ENCODE data around the gene UNC5C.
"Not testable (repeated sequence)": the region's sequence is repeated elsewhere in the genome, so short reads cannot be mapped to it uniquely, and the experiment has no call there.

Gene UNC5C

GRCh38 chr4:95178938-95179337, 369.8 kb downstream of the UNC5C start:
- no peak for DNase-seq (ENCODE audit: low spot score)

GRCh38 chr4:95171377-95171776, 377.4 kb downstream of the UNC5C start:
- not testable (repeated sequence) for DNase-seq (ENCODE audit: low spot score)

- DNase-seq (ENCODE audit: low spot score) = no peak
Observed at GRCh38 chr4:95170176-95170575, 378.6 kb downstream of the UNC5C start.

- DNase-seq (ENCODE audit: low spot score) = no peak
Observed at GRCh38 chr4:95167805-95168204, 381.0 kb downstream of the UNC5C start.

- peak; percentile 63 for DNase-seq (ENCODE audit: low spot score)
Observed at GRCh38 chr4:95165926-95166524, 382.7 kb downstream of the UNC5C start.

GRCh38 chr4:95162867-95163266, 385.9 kb downstream of the UNC5C start:
- no peak for DNase-seq (ENCODE audit: low spot score)

- DNase-seq (ENCODE audit: low spot score) = no peak
Observed at GRCh38 chr4:95161781-95162469, 386.8 kb downstream of the UNC5C start.

- no peak for DNase-seq (ENCODE audit: low spot score)
Observed at GRCh38 chr4:95159384-95159783, 389.4 kb downstream of the UNC5C start.

- no peak for DNase-seq (ENCODE audit: low spot score)
Observed at GRCh38 chr4:95158626-95159025, 390.1 kb downstream of the UNC5C start.

- no peak for DNase-seq (ENCODE audit: low spot score)
Observed at GRCh38 chr4:95158045-95158444, 390.7 kb downstream of the UNC5C start.

- DNase-seq (ENCODE audit: low spot score) = no peak
Observed at GRCh38 chr4:95157596-95157995, 391.2 kb downstream of the UNC5C start.

GRCh38 chr4:95156452-95156765, 392.4 kb downstream of the UNC5C start:
- no peak for DNase-seq (ENCODE audit: low spot score)

- DNase-seq (ENCODE audit: low spot score) = peak; percentile 62
Observed at GRCh38 chr4:95155759-95156451, 392.9 kb downstream of the UNC5C start.

GRCh38 chr4:95153182-95153581, 395.6 kb downstream of the UNC5C start:
- DNase-seq (ENCODE audit: low spot score) = no peak

- DNase-seq (ENCODE audit: low spot score) = no peak
Observed at GRCh38 chr4:95151255-95151654, 397.5 kb downstream of the UNC5C start.

- DNase-seq (ENCODE audit: low spot score) = no peak
Observed at GRCh38 chr4:95142932-95143331, 405.8 kb downstream of the UNC5C start.

GRCh38 chr4:95141361-95141760, 407.4 kb downstream of the UNC5C start:
- peak; percentile 20 for DNase-seq (ENCODE audit: low spot score)

- not testable (repeated sequence) for DNase-seq (ENCODE audit: low spot score)
Observed at GRCh38 chr4:95139424-95139823, 409.3 kb downstream of the UNC5C start.

- not testable (repeated sequence) for DNase-seq (ENCODE audit: low spot score)
Observed at GRCh38 chr4:95134016-95134415, 414.8 kb downstream of the UNC5C start.

GRCh38 chr4:95129821-95130311, 418.9 kb downstream of the UNC5C start:
- DNase-seq (ENCODE audit: low spot score) = peak; percentile 81

- no peak for DNase-seq (ENCODE audit: low spot score)
Observed at GRCh38 chr4:95129031-95129430, 419.7 kb downstream of the UNC5C start.

GRCh38 chr4:95124906-95125504, 423.8 kb downstream of the UNC5C start:
- DNase-seq (ENCODE audit: low spot score) = peak; percentile 71

GRCh38 chr4:95122001-95122400, 426.8 kb downstream of the UNC5C start:
- no peak for DNase-seq (ENCODE audit: low spot score)
